GM19193 (cell line): ENCODE measurements around the gene PTPN21.

ENCODE experiments used
- POLR2A ChIP-seq: IDR thresholded peaks from 4 replicates; pipeline ENCODE4 v1.6.1; 2011; ENCODE audit not compliant: insufficient read depth, insufficient read length; ENCODE audit errors: extremely low read depth

PTPN21 gene

DNA sequence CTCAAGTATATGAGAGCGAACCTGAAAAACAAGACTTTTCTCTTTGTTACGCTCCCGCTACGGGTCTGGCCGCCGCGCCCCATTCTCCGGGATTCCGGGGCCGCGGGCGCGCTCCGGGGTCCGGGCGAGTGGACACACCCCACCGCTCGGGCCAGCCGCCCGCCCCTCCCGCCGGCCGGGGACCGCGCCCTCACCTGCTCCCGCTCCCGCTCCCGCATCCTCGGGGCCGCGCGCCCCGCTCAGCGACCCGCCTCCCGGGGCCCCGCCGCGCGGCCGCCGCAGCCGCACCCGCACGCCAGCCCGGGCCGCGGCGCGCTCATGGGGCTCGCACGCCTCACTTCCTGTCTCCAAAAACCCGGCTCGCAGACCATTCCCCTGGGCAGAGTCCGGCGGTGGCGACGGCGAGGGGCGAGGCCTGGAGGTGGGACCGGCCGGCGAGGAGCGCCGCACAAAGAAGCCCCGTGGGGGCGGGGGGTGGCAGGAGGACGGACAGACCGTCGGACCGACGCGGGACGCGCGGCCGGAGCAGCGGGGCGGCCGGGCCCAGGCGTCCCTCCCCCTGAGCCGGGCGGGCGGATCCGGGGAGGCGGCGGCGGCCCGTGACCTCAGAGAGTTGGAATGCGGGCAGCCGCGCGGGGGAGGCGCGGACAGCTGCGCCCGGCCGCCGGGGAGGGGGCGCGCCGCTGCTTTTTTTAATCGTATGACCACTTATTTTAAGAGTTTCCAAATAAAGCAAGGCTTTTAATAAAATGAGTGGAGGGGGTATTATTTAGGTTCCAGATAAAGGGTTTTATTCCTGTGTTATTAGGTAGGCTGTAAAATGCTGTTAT, at the start of gene PTPN21:
PTPN21 (minus strand) TSS at position 551 of the 830 bp plus-strand sequence. CDS start 4,590 bp downstream, outside the sequence.
- no peak for TF ChIP-seq POLR2A

DNA sequence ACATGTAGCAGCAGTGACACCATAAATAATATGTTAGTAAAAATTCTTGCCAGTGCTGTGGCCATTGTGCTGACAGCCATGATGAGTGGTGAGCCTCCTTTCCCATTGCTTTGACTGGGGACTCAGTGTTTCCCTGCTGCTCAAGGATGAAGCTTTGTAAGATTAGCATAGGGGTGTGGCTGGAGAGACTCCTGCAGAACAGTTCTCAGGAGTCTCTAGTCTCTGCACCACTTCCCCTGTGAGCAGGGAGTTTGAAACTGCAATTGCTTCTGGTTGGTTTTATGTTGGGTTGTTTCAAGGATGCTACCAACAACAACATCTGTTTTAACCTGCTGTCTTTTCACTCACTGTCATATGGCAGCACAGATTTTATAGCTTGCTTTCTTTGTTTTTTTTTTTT, 49.4 kb upstream of the PTPN21 start:
- TF ChIP-seq POLR2A = no peak

DNA sequence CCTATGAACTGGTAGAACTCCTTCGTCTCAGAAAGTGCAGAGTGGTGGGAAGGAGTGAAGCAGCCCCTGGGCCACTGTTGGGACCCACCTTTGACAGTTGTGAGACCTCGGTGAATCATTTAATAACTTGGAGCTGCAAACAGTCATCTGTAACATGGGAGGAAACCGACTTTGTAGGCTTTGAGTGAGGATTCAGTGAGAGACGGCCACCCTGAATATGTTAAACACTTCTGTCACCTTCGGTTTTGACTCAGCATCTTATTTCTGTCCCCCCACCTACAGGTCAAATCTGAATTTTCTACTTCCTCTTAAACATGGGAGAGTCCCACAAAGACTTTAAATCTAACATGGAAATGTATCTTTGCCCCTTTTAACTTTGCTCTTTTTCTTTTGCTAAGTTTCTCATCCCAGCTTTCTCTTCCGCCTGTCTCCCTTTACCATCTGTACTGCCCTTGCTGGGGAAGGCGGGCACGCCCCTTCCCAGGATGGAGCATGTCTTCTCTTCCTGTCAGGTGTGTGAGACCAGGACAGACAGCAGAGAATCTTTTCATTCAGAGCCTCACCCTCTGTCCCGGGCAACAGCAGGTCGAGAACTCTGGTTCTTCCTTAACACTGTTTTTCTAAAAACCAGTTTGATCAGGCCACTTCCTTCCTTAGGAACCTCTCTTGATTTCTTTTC, 45.1 kb upstream of the PTPN21 start:
- TF ChIP-seq POLR2A = no peak

DNA sequence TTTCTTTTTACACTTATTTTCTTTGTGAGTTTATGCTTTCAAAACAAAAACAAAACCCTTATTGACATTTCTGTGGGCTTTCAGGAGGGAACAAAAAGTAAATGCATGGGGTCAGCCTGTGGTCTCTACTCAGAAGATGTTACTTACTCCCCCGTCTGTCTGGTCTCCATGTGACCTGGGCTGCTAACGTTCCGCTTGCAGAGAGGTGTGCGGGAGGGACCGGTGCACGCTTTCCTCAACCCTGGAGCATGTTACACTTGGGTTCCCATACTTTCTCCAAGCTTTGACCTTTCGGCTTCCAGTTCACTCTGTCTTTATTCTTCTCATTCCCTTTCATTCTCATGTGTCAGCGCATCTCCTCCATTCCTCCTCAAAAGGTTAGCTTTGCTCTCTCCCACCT, 44.5 kb upstream of the PTPN21 start:
- no peak for TF ChIP-seq POLR2A

DNA sequence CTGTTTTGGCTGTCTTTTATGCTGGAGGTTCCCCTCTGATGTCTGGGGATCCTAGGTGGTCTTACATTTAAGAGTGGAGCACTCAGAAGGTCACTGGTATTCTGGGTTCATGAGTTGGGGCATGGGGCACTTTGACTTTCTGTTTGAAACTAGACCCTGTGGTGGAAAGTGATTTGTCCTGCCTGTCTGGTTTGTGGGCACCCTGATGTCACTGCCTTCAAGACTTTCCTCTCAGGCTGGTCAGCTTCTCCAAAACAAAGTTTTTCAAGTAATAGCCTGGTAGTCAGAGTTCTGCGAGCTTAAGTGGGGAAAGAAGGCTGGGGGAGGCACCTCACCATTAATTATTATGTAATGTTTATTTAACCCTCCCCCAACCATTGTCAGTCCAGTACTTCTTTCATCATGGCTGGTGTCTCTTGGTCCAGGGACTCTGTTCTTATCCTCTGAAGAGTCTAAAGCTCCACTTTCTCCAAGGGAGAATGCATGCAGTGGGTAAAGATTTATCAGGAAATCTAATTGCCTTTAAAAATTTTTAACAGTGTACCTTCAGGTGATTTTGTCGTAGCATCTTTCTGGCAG, 43.4 kb upstream of the PTPN21 start:
- TF ChIP-seq POLR2A = no peak

DNA sequence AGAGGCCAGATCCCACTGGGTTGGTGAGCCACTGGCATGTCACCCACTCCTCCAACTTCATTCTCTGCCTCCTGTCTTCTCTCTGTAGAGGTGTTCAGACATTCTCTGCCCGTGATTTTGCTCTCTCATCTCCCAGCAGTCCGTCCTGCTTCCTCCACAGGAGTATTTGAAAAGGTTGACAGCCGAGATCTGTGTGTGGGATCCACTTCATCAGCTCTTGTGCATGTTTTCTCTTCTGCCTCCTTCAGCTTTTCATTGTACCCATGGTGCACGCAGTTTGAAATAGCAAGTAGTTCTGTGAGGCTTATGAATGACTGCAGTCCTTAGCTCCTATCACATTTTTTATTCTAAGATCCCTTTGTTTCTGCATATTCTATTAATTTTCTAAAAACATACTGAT, 42.8 kb upstream of the PTPN21 start:
- no peak for TF ChIP-seq POLR2A

DNA sequence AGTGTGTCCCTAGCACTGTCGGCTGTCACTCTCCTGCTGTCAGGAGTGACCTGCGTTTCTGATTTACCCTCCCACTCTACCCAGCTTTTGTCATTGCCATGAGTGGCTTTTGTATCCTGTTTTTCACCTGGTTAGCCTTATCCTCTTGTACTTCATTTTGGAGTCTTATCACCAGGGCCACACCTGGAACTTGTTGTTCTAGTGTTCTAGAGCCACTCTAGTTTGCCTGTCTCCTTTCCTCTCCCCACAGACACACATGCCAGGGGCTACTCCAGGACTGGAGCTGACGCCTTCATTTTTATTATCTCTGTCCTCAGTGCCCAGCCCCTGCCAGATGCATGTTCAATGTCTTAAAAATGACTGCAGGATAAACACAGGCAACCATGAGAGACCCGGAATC, 42.2 kb upstream of the PTPN21 start:
- no peak for TF ChIP-seq POLR2A

DNA sequence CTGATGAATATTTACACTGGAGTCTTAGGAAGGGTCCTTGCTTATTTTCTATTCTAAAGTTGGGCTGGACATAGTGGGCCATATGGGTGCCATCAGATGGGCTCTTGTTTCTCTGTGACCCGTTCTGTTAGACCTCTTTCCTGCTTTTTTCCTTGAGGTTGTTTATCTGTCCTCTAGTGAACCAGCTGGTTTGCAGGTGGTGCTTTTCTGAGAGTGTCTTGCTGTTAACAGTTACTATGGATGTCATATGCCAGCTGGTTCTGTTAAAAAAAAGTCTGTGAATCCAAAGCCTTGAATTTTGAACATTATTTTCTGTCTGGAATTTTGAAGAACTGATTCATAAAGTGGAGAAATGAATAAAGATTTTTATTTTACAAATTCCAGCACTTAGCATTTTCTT, 37.2 kb upstream of the PTPN21 start:
- no peak for TF ChIP-seq POLR2A

DNA sequence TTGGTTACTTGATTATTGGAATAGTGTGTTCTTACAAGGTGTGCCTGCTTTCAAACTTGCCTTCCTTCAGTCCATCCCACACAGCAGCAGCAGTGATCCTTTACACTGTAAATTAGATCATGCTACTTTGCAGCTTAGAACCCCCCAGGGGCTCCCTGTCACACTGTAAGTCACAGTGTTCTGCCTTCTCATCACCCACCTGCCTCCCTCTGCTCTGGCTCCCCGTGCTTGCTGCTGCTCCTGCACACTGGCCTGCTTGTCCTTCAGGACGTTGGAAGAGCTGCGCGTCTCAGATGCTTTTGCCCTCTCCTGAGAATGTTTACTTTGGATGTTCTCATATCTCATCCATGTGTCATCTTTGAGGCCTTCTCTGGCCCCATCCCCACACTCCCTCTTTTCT, 35.4 kb upstream of the PTPN21 start:
- no peak for TF ChIP-seq POLR2A

DNA sequence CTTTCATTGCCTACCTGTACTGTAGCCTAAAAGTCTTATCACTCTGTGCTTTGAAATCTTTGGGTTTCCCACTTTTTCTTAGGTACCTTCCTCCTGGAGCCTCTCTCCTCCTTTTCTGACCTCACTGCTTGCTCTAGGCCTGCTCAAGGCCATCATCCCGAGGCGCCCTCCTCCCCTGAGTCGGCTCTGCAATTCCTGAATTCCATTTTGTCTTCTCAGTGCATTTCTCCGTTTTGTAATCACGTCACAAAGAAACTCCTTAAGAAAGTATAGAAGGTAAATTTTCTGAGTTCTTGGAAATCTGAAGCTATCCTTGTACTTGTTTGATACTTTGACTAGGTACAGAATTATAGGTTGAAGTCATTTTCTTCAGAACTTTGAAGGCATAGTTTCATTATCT, 33.3 kb upstream of the PTPN21 start:
- TF ChIP-seq POLR2A = no peak

DNA sequence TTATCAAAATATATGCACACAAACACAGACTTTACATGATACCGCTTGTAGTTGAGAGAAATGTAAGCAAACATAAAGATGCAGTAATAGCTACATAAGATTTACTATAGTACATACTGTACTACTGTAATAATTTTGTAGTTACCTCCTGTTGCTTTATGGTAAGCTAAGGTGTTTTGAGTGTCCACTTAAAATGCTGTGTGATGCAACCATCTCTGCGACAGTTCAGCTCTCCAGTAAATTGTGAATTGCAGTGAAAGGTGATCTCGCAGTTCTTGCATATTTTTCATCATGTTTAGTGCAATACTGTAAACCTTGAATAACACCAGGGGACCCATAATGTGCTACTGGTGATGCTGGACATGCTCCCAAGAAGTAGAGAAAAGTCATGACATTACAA, 29.6 kb upstream of the PTPN21 start:
- TF ChIP-seq POLR2A = no peak

DNA sequence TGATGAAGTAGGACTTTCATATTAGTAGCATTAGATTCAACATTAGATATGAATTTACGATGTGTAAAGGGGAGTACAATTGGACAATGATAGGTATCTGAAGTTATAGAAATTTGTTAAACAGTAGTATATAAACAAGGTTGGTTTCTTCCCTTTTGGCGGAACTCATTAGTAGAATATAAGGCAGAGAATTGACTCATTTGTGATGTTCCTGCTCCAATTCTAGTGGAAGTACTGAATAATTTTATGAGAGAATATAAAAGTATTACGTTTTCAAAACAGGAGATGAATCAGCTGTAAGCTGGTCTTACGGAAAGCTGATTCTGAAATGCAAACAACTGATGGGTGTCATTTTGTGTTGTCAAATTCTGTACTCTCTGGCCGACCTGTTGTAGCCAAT, 21.4 kb upstream of the PTPN21 start:
- TF ChIP-seq POLR2A = no peak

DNA sequence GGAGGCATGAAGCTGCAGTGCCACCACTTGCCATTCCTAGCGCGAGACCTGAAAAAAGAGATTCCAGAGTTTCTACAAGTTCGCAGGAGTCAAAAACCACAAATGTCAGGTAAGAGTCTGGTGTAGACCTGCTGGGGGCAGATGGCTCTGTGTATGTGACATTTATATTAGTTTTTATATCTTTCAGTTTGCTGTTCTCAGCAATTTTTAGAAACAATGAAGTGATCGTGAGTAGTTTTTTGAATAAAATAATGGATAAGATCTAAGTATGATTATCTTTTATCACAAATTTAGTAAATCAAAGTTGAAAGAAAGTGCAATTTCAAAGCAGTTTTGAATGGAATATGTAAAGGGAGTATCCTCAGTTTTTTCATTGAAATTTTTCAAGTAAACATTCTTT, 17.3 kb upstream of the PTPN21 start:
- no peak for TF ChIP-seq POLR2A

DNA sequence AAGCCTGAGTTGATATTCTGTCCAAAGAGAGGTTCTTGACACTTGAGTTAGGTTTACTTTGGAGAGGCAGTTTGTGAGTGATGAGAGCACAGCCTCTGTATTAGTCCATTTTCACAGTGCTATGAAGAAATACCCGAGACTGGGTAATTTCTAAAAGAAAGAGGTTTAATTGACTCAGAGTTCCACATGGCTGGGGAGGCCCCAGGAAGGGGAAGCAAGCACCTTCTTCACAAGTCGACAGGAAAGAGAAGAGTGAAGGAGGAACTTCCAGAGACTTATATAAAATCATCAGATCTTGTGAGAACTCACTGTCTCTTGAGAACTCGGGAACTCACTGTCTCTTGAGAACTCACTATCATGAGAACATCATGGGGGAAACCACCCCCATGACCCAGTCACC, 13.4 kb upstream of the PTPN21 start:
- TF ChIP-seq POLR2A = no peak

DNA sequence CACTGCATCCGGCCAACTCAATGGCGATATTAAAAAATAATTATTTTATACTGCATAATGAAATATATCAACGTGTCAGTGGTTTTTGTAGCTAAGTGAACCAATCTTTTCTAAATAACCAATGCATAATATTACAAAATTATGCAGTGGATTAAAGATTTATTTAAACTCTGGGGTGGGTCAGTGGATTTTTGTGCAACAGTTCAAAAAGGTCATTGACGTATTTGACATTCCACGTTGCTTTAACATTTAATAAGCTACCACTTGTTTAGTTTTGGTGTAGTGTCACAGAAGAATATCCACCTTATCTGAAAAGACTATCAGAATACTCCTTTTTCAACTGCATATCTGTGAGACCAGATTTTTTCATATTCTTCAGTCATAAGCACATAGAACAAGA, 10.6 kb upstream of the PTPN21 start:
- no peak for TF ChIP-seq POLR2A

DNA sequence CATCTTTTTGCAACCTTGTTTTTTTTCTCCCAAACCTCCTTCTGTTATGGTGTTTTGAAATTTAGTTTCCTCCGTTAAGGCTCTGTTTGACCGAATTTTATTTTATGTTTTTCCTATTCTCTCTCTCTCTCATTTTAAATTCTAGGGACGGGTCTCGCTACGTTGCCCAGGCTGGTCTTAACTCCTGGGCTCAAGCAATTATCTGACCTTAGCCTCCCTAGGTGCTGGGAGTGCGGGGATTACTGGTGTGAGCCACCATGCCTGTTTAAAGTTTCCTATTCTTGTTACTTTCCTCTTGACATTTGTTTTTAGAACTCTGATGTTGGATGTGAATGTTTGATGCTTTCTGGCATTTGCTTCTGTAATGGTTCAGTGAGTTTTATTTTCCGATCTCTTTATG, 9.0 kb upstream of the PTPN21 start:
- TF ChIP-seq POLR2A = no peak
